ENCODE measurements around the gene MAST4.

MAST4 gene

DNA sequence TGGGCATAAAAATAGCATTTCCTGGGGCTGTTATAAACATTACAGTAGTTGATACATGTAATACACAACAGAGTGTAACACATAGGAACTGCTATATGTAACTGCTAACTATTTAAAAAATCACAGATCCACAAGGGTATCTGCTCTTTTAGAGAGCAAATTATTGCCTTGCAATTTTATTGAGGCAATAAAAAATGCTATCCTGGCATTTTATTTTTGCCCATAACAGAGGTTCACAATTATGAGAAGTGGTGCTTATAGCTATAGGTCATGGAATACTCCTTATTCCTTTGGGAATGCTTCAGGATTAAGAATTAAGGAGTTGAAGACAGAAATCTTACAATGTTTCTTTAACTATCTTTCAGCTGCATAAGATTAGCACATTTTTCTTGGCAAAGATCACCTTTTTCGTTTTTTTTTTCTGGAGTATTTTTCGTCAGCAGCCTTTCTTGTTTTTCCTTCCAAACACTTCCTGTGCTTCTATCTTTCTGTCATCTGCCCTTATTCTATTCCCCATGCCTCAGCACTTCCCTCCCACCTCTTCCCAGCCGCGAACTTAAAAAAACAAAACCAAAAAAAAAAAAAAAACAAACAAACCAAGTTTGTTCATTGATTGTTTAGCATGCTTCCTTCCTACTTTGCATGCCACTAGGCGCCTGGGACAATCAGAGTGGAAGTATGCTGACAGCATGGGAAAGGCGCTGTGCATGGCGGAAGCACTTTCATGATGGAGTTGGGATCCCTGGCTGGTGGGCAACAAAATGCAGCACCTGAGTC, 264.2 kb downstream of the MAST4 start:
- no peaks in the 10 kb centered on the region for H3F3A ChIP-seq (ENCODE audit: insufficient read depth, low read length)
- no peak for TF ChIP-seq EZH2phosphoT487 (IDR thresholded peaks at IDR 0.05; ENCODE audit: low read length)
- no peak overlapping the region for H3K4me3 ChIP-seq (ENCODE audit: low read length)
- no peak overlapping the region for H3K27ac ChIP-seq (ENCODE audit: low read length)
- no peak for DNase-seq
- no peaks in the 10 kb centered on the region for H3K9me3 ChIP-seq (replicated peaks; ENCODE audit: insufficient read depth, low read length)
- no peaks in the 10 kb centered on the region for H4K20me1 ChIP-seq (ENCODE audit: insufficient read depth, low read length)
- H3K9ac ChIP-seq (ENCODE audit: low read length): no peak overlapping the region
- H3K27me3 ChIP-seq (replicated peaks; ENCODE audit: insufficient read depth, low read length): no peaks in the 10 kb centered on the region
- H3K79me2 ChIP-seq (ENCODE audit: low read length): no peaks in the 10 kb centered on the region
- no peak overlapping the region for H2AFZ ChIP-seq (ENCODE audit: low read length)
- no peaks in the 10 kb centered on the region for H3K9me2 ChIP-seq (replicated peaks; ENCODE audit: insufficient read depth, low read length)
- H3K4me2 ChIP-seq (ENCODE audit: low read depth, low read length): no peak overlapping the region
- no peaks in the 10 kb centered on the region for H3K4me1 ChIP-seq (ENCODE audit: low read length)
- H3K36me3 ChIP-seq (replicated peaks; ENCODE audit: insufficient read depth, low read length): no peaks in the 10 kb centered on the region

GRCh38 chr5:66861402-66861801, 265.2 kb downstream of the MAST4 start:
- H3K27me3 ChIP-seq (replicated peaks; ENCODE audit: insufficient read depth, low read length): no peaks in the 10 kb centered on the region
- H2AFZ ChIP-seq (ENCODE audit: low read length): no peak overlapping the region
- no peaks in the 10 kb centered on the region for H3K9me3 ChIP-seq (replicated peaks; ENCODE audit: insufficient read depth, low read length)
- no peak for DNase-seq
- TF ChIP-seq EZH2phosphoT487 (IDR thresholded peaks at IDR 0.05; ENCODE audit: low read length): no peak
- no peak overlapping the region for H3K4me2 ChIP-seq (ENCODE audit: low read depth, low read length)
- no peaks in the 10 kb centered on the region for H3K9me2 ChIP-seq (replicated peaks; ENCODE audit: insufficient read depth, low read length)
- H3K4me3 ChIP-seq (ENCODE audit: low read length): no peak overlapping the region
- H3F3A ChIP-seq (ENCODE audit: insufficient read depth, low read length): no peaks in the 10 kb centered on the region
- no peak overlapping the region for H3K9ac ChIP-seq (ENCODE audit: low read length)
- no peaks in the 10 kb centered on the region for H4K20me1 ChIP-seq (ENCODE audit: insufficient read depth, low read length)
- no peaks in the 10 kb centered on the region for H3K4me1 ChIP-seq (ENCODE audit: low read length)
- H3K79me2 ChIP-seq (ENCODE audit: low read length): no peaks in the 10 kb centered on the region
- no peak overlapping the region for H3K27ac ChIP-seq (ENCODE audit: low read length)
- no peaks in the 10 kb centered on the region for H3K36me3 ChIP-seq (replicated peaks; ENCODE audit: insufficient read depth, low read length)

- Histone ChIP-seq H3K9me3 (replicated peaks; ENCODE audit: insufficient read depth, low read length) (no peaks in the 10 kb centered on the region), H3K79me2 (ENCODE audit: low read length) (no peaks in the 10 kb centered on the region), H3K4me3 (ENCODE audit: low read length) (no peak overlapping the region), H3K27ac (ENCODE audit: low read length) (no peak overlapping the region), H3F3A (ENCODE audit: insufficient read depth, low read length) (no peaks in the 10 kb centered on the region), H3K9ac (ENCODE audit: low read length) (no peak overlapping the region), H3K4me2 (ENCODE audit: low read depth, low read length) (no peak overlapping the region), H2AFZ (ENCODE audit: low read length) (no peak overlapping the region), H4K20me1 (ENCODE audit: insufficient read depth, low read length) (no peaks in the 10 kb centered on the region), H3K27me3 (replicated peaks; ENCODE audit: insufficient read depth, low read length) (no peaks in the 10 kb centered on the region), H3K9me2 (replicated peaks; ENCODE audit: insufficient read depth, low read length) (no peaks in the 10 kb centered on the region), H3K4me1 (ENCODE audit: low read length) (no peaks in the 10 kb centered on the region), H3K36me3 (replicated peaks; ENCODE audit: insufficient read depth, low read length) (no peaks in the 10 kb centered on the region)
- no peak for DNase-seq
- TF ChIP-seq EZH2phosphoT487 (IDR thresholded peaks at IDR 0.05; ENCODE audit: low read length) (no peak), CTCF (IDR thresholded peaks at IDR 0.05; ENCODE audit: low read length) (no peak), EZH2 (optimal IDR thresholded peaks at IDR 0.05; ENCODE audit: low read depth, low read length) (no peak)
Observed at GRCh38 chr5:66862020-66862419, 265.8 kb downstream of the MAST4 start.

- H4K20me1 ChIP-seq (ENCODE audit: insufficient read depth, low read length): no peaks in the 10 kb centered on the region
Observed at GRCh38 chr5:66863243-66864170, 267.3 kb downstream of the MAST4 start.

More at GRCh38 chr5:66863243-66864170, 267.3 kb downstream of the MAST4 start:
- H3K4me1 ChIP-seq (ENCODE audit: low read length): no peaks in the 10 kb centered on the region
- no peak overlapping the region for H3K4me2 ChIP-seq (ENCODE audit: low read depth, low read length)
- H3K4me3 ChIP-seq (ENCODE audit: low read length): no peak overlapping the region
- no peaks in the 10 kb centered on the region for H3K9me3 ChIP-seq (replicated peaks; ENCODE audit: insufficient read depth, low read length)
- H3K9ac ChIP-seq (ENCODE audit: low read length): no peak overlapping the region
- no peak for DNase-seq
- H3K27me3 ChIP-seq (replicated peaks; ENCODE audit: insufficient read depth, low read length): no peaks in the 10 kb centered on the region
- H3F3A ChIP-seq (ENCODE audit: insufficient read depth, low read length): no peaks in the 10 kb centered on the region
- no peaks in the 10 kb centered on the region for H3K9me2 ChIP-seq (replicated peaks; ENCODE audit: insufficient read depth, low read length)
- no peaks in the 10 kb centered on the region for H3K79me2 ChIP-seq (ENCODE audit: low read length)
- H3K27ac ChIP-seq (ENCODE audit: low read length): no peak overlapping the region
- no peaks in the 10 kb centered on the region for H3K36me3 ChIP-seq (replicated peaks; ENCODE audit: insufficient read depth, low read length)
- no peak overlapping the region for H2AFZ ChIP-seq (ENCODE audit: low read length)
- TF ChIP-seq CTCF (IDR thresholded peaks at IDR 0.05; ENCODE audit: low read length): no peak
- TF ChIP-seq EZH2phosphoT487 (IDR thresholded peaks at IDR 0.05; ENCODE audit: low read length): no peak
- no peak for TF ChIP-seq EZH2 (optimal IDR thresholded peaks at IDR 0.05; ENCODE audit: low read depth, low read length)

Data from MM.1S (cell line).